WTC11 (cell line): ENCODE data around the gene PARVB. TPM values are rescaled to one million over a fixed set of nuclear protein-coding genes. Genes with fewer than 3 reads are reported as not detected.

Experiments
- ATAC-seq: fragments of 200-7000 bp; cut with Tn5 transposase; 2 replicates; pipeline ENCODE4 v1.10.0; 2021; ENCODE audit warnings: mild to moderate bottlenecking, moderate library complexity
- CTCF ChIA-PET: fragments of 300-600 bp; sonication (Branson Sonifier 250); formaldehyde crosslinking; loops from one replicate; lab custom pipeline; 2021; ENCODE audit warnings: antibody characterized with exemption; lab: Charles Lee
- POLR2A ChIA-PET: fragments of 350-600 bp; sonication (Branson Sonifier 250); formaldehyde crosslinking; loops from one replicate; lab custom pipeline; 2021; ENCODE audit warnings: antibody characterized with exemption; lab: Charles Lee
- DNase-seq: peaks from one replicate; pipeline ENCODE4 v3.0.0; 2021; ENCODE audit warnings: low spot score
- H3K27ac Mint-ChIP-seq: 2 replicates; pipeline ENCODE4 v1.8.0; 2021; ENCODE audit warnings: mixed read lengths
- H3K27me3 Mint-ChIP-seq: 2 replicates; pipeline ENCODE4 v1.8.0; 2021; ENCODE audit warnings: low read depth, mild to moderate bottlenecking, moderate library complexity, mixed read lengths
- H3K36me3 Mint-ChIP-seq: 2 replicates; pipeline ENCODE4 v1.8.0; 2021; ENCODE audit warnings: mixed read lengths
- H3K4me1 Mint-ChIP-seq: 2 replicates; pipeline ENCODE4 v1.8.0; 2022; ENCODE audit warnings: mixed read lengths
- H3K4me3 Mint-ChIP-seq: 2 replicates; pipeline ENCODE4 v1.8.0; 2021; ENCODE audit warnings: mild to moderate bottlenecking, moderate library complexity, mixed read lengths
- H3K9me3 Mint-ChIP-seq: 2 replicates; pipeline ENCODE4 v1.8.0; 2021; ENCODE audit warnings: mixed read lengths
- AR ChIP-seq: fragments of 250-450 bp; sonication (Bioruptor Pico); IDR thresholded peaks from 2 replicates; pipeline ENCODE4 v1.9.0; 2021; ENCODE audit warnings: mild to moderate bottlenecking
- ATF1 ChIP-seq: sonication (generic); formaldehyde crosslinking; IDR thresholded peaks from 2 replicates; pipeline ENCODE4 v1.8.1; 2023; ENCODE audit warnings: mild to moderate bottlenecking, moderate library complexity, missing genetic modification reagents
- ATF2 ChIP-seq: sonication (generic); formaldehyde crosslinking; IDR thresholded peaks from 2 replicates; pipeline ENCODE4 v1.8.1; 2022; ENCODE audit warnings: low read depth, missing genetic modification reagents, borderline replicate concordance
- CBFB ChIP-seq: sonication (generic); formaldehyde crosslinking; IDR thresholded peaks from 2 replicates; pipeline ENCODE4 v1.8.1; 2022; ENCODE audit warnings: mild to moderate bottlenecking, low read depth, missing genetic modification reagents
- FOXJ3 ChIP-seq: sonication (generic); formaldehyde crosslinking; IDR thresholded peaks from 2 replicates; pipeline ENCODE4 v1.9.0; 2021; ENCODE audit warnings: missing genetic modification reagents, mild to moderate bottlenecking, borderline replicate concordance
- GABPB1 ChIP-seq: sonication (generic); formaldehyde crosslinking; IDR thresholded peaks from 2 replicates; pipeline ENCODE4 v1.8.1; 2023; ENCODE audit warnings: mild to moderate bottlenecking, missing genetic modification reagents
- JAZF1 ChIP-seq: fragments of 250-450 bp; sonication (Bioruptor Pico); IDR thresholded peaks from 2 replicates; pipeline ENCODE4 v1.9.0; 2021; ENCODE audit warnings: moderate library complexity, mild to moderate bottlenecking, inconsistent platforms
- JUN ChIP-seq: sonication (generic); formaldehyde crosslinking; IDR thresholded peaks from 2 replicates; pipeline ENCODE4 v1.8.0; 2023; ENCODE audit warnings: mild to moderate bottlenecking, missing genetic modification reagents
- NFATC4 ChIP-seq: fragments of 250-450 bp; sonication (Bioruptor Pico); IDR thresholded peaks from 2 replicates; pipeline ENCODE4 v1.9.0; 2021; ENCODE audit warnings: mild to moderate bottlenecking
- NR3C1 ChIP-seq: sonication (generic); formaldehyde crosslinking; conservative IDR thresholded peaks from 2 replicates; pipeline ENCODE4 v1.8.1; 2023; ENCODE audit warnings: low read depth, mild to moderate bottlenecking, missing genetic modification reagents
- PRRX2 ChIP-seq: fragments of 250-450 bp; sonication (Bioruptor Pico); IDR thresholded peaks from 2 replicates; pipeline ENCODE4 v1.8.0; 2021; ENCODE audit warnings: mild to moderate bottlenecking
- RORB ChIP-seq: fragments of 250-450 bp; sonication (Bioruptor Pico); IDR thresholded peaks from 2 replicates; pipeline ENCODE4 v1.9.0; 2021; ENCODE audit warnings: mild to moderate bottlenecking
- SMAD3 ChIP-seq: sonication (generic); formaldehyde crosslinking; IDR thresholded peaks from 2 replicates; pipeline ENCODE4 v1.8.0; 2022; ENCODE audit warnings: missing genetic modification reagents, mild to moderate bottlenecking, borderline replicate concordance
- SMAD4 ChIP-seq: sonication (generic); formaldehyde crosslinking; IDR thresholded peaks from 2 replicates; pipeline ENCODE4 v1.8.0; 2022; ENCODE audit warnings: mild to moderate bottlenecking, missing genetic modification reagents
- TEAD4 ChIP-seq: sonication (generic); formaldehyde crosslinking; IDR thresholded peaks from 2 replicates; pipeline ENCODE4 v1.8.0; 2022; ENCODE audit warnings: mild to moderate bottlenecking, missing genetic modification reagents
- ZNF263 ChIP-seq: sonication (generic); formaldehyde crosslinking; IDR thresholded peaks from 2 replicates; pipeline ENCODE4 v1.8.1; 2022; ENCODE audit warnings: low read depth, mild to moderate bottlenecking, moderate library complexity, missing genetic modification reagents
- ZNF317 ChIP-seq: sonication (generic); formaldehyde crosslinking; IDR thresholded peaks from 2 replicates; pipeline ENCODE4 v1.8.1; 2023; ENCODE audit warnings: low read depth, mild to moderate bottlenecking, moderate library complexity, missing genetic modification reagents, borderline replicate concordance
- ZNF416 ChIP-seq: fragments of 250-450 bp; sonication (Bioruptor Pico); IDR thresholded peaks from 2 replicates; pipeline ENCODE4 v1.9.0; 2021; ENCODE audit warnings: mild to moderate bottlenecking, inconsistent platforms
- ZNF423 ChIP-seq: fragments of 250-450 bp; sonication (Bioruptor Pico); IDR thresholded peaks from 2 replicates; pipeline ENCODE4 v2.1.2; 2022; ENCODE audit warnings: mild to moderate bottlenecking, moderate library complexity
- total RNA-seq: library from RNA; stranded (reverse); gene quantifications from 3 replicates; pipeline ENCODE4 v1.2.3, GENCODE V29; 2021
- TF ChIP-seq, protein P1 (sequence below): sonication (generic); formaldehyde crosslinking; IDR thresholded peaks from 2 replicates; pipeline ENCODE4 v1.8.1; 2023; ENCODE audit warnings: mild to moderate bottlenecking, missing genetic modification reagents, moderate library complexity
- TF ChIP-seq, protein P2 (sequence below): sonication (generic); formaldehyde crosslinking; IDR thresholded peaks from 2 replicates; pipeline ENCODE4 v1.8.1; 2022; ENCODE audit warnings: missing genetic modification reagents, borderline replicate concordance
- TF ChIP-seq, protein P3 (sequence below): sonication (generic); formaldehyde crosslinking; IDR thresholded peaks from 2 replicates; pipeline ENCODE4 v1.8.1; 2023; ENCODE audit warnings: mild to moderate bottlenecking, missing genetic modification reagents, borderline replicate concordance

PARVB gene
- total RNA-seq, 1 experiment from 2014 or later = 3.3 TPM

DNA sequence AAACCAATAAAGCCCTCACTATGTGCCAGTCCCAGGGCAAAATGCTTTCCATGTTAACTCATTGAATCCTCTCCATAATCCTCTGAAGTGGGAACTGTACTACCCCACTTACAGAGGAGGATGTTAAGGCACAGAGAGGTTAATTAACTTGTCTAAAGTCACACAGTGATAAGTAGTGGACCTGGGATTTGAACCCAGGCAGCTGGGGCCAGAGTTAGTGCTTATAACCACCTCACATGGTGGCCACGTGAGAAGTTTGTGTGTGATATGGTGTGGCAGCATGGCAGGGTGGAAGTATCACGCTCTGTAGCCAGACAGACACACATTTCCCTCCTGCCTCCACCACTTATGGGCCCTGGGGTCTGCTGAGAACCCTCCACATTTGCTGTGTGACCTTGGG lies 173.2 kb downstream of the PARVB start:
- ATAC-seq = no peak
- H3K4me1 Mint-ChIP-seq = peaks cover 5% of the 10 kb centered on the region; the same call in 1 of the 2 replicates

GRCh38 chr22:44199164-44199563 lies 175.1 kb downstream of the PARVB start:
- no peaks in the 10 kb centered on the region for H3K36me3 Mint-ChIP-seq
- peaks cover 5% of the 10 kb centered on the region; the same call in 1 of the 2 replicates for H3K4me1 Mint-ChIP-seq
- H3K27ac Mint-ChIP-seq = no peak overlapping the region
- DNase-seq (no peak), ATAC-seq (no peak)
- H3K4me3 Mint-ChIP-seq = no peak overlapping the region
- TF ChIP-seq CBFB (CRISPR knock-in tag) (no peak), PRRX2 (CRISPR knock-in tag) (no peak), FOXJ3 (CRISPR knock-in tag) (no peak), NFATC4 (CRISPR knock-in tag) (no peak), RORB (no peak), SMAD3 (CRISPR knock-in tag) (no peak)
- TF ChIP-seq, protein P1, sequence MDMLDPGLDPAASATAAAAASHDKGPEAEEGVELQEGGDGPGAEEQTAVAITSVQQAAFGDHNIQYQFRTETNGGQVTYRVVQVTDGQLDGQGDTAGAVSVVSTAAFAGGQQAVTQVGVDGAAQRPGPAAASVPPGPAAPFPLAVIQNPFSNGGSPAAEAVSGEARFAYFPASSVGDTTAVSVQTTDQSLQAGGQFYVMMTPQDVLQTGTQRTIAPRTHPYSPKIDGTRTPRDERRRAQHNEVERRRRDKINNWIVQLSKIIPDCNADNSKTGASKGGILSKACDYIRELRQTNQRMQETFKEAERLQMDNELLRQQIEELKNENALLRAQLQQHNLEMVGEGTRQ (CRISPR knock-in tag) = no peak
- TF ChIP-seq, protein P2, sequence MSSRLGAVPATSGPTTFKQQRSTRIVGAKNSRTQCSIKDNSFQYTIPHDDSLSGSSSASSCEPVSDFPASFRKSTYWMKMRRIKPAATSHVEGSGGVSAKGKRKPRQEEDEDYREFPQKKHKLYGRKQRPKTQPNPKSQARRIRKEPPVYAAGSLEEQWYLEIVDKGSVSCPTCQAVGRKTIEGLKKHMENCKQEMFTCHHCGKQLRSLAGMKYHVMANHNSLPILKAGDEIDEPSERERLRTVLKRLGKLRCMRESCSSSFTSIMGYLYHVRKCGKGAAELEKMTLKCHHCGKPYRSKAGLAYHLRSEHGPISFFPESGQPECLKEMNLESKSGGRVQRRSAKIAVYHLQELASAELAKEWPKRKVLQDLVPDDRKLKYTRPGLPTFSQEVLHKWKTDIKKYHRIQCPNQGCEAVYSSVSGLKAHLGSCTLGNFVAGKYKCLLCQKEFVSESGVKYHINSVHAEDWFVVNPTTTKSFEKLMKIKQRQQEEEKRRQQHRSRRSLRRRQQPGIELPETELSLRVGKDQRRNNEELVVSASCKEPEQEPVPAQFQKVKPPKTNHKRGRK (CRISPR knock-in tag) = no peak
- CTCF ChIA-PET = no interaction called here
- H3K9me3 Mint-ChIP-seq = peaks cover 5% of the 10 kb centered on the region
- POLR2A ChIA-PET = no interaction called here
- no peaks in the 10 kb centered on the region; the same call in 1 of the 2 replicates for H3K27me3 Mint-ChIP-seq

More for the DNA sequence above, 173.2 kb downstream of the PARVB start:
- ChIA-PET CTCF (no interaction called here), POLR2A (no interaction called here)
- Mint-ChIP-seq H3K27ac (no peak overlapping the region), H3K9me3 (peaks cover 11% of the 10 kb centered on the region), H3K27me3 (no peaks in the 10 kb centered on the region; the same call in 1 of the 2 replicates), H3K36me3 (no peaks in the 10 kb centered on the region), H3K4me3 (no peak overlapping the region)
- DNase-seq = no peak
- TF ChIP-seq ZNF263 (CRISPR knock-in tag) (no peak), PRRX2 (CRISPR knock-in tag) (no peak), ZNF423 (CRISPR knock-in tag) (no peak), SMAD4 (CRISPR knock-in tag) (no peak), ZNF317 (CRISPR knock-in tag) (no peak), ZNF416 (CRISPR knock-in tag) (no peak), JUN (CRISPR knock-in tag) (no peak), JAZF1 (CRISPR knock-in tag) (no peak), ATF1 (CRISPR knock-in tag) (no peak), ATF2 (CRISPR knock-in tag) (no peak)
- TF ChIP-seq, protein P1 (CRISPR knock-in tag) = no peak

DNA sequence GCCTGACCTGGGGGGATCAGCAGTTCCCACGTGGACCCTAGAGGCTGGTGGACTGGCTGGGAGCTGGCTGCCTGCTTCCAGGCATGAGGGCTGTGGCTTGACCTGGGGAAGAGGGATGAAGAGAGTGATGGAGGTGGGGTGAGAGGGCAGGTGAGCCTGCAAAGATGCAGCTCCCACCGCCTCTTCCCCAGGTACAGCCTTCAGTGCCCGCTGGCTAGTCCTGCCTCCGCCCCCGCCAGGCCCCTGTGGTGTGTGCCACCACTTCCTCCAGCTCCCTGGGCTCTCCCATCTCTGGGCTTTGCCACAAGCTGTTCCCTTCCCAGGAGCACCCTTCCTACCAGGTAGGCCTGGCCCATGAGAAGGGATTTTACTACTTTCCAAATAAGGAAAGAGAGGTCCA lies 175.8 kb downstream of the PARVB start:
- H3K4me1 Mint-ChIP-seq = peaks cover 5% of the 10 kb centered on the region; the same call in 1 of the 2 replicates
- H3K9me3 Mint-ChIP-seq = no peaks in the 10 kb centered on the region
- no peak for TF ChIP-seq AR (CRISPR knock-in tag)
- TF ChIP-seq, protein P3, sequence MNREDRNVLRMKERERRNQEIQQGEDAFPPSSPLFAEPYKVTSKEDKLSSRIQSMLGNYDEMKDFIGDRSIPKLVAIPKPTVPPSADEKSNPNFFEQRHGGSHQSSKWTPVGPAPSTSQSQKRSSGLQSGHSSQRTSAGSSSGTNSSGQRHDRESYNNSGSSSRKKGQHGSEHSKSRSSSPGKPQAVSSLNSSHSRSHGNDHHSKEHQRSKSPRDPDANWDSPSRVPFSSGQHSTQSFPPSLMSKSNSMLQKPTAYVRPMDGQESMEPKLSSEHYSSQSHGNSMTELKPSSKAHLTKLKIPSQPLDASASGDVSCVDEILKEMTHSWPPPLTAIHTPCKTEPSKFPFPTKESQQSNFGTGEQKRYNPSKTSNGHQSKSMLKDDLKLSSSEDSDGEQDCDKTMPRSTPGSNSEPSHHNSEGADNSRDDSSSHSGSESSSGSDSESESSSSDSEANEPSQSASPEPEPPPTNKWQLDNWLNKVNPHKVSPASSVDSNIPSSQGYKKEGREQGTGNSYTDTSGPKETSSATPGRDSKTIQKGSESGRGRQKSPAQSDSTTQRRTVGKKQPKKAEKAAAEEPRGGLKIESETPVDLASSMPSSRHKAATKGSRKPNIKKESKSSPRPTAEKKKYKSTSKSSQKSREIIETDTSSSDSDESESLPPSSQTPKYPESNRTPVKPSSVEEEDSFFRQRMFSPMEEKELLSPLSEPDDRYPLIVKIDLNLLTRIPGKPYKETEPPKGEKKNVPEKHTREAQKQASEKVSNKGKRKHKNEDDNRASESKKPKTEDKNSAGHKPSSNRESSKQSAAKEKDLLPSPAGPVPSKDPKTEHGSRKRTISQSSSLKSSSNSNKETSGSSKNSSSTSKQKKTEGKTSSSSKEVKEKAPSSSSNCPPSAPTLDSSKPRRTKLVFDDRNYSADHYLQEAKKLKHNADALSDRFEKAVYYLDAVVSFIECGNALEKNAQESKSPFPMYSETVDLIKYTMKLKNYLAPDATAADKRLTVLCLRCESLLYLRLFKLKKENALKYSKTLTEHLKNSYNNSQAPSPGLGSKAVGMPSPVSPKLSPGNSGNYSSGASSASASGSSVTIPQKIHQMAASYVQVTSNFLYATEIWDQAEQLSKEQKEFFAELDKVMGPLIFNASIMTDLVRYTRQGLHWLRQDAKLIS (CRISPR knock-in tag) = no peak
- TF ChIP-seq GABPB1 = no peak
- no peak for TF ChIP-seq ZNF423 (CRISPR knock-in tag)
- no peak for TF ChIP-seq NR3C1
- TF ChIP-seq TEAD4 = no peak
- TF ChIP-seq SMAD3 (CRISPR knock-in tag) = no peak

More for the DNA sequence above, 175.8 kb downstream of the PARVB start:
- no peak for ATAC-seq
- DNase-seq = no peak
- CTCF ChIA-PET = no interaction called here
- no peak overlapping the region for H3K4me3 Mint-ChIP-seq
- H3K27ac Mint-ChIP-seq = no peak overlapping the region
- POLR2A ChIA-PET = no interaction called here
- H3K36me3 Mint-ChIP-seq = no peaks in the 10 kb centered on the region
- no peaks in the 10 kb centered on the region; the same call in 1 of the 2 replicates for H3K27me3 Mint-ChIP-seq
